Motor neuron (in vitro differentiated cells): ENCODE data around the gene ZNF524. TPM values are rescaled to one million over a fixed set of nuclear protein-coding genes. Genes with fewer than 3 reads are reported as not detected.
A peak's percentile ranks its signal among the peaks of the same experiment; 100 is the strongest.

ENCODE experiments used
- ATAC-seq, 8 experiments: fragments of 200-7000 bp; cut with Tn5 transposase; replicated peaks in 6 of 8; 2 replicates each; pipeline ENCODE4 v1.8.0; 2021; ENCODE audit warnings: mild to moderate bottlenecking in 8 of 8, moderate library complexity in 8 of 8
- H3K27ac ChIP-seq, 2 donors: fragments of 250-450 bp; sonication (Bioruptor Pico); 2 replicates each; pipeline ENCODE4 v1.9.0; 2021; ENCODE audit warnings: antibody characterized with exemption in 2 of 2, mild to moderate bottlenecking in 2 of 2, moderate library complexity in 1 of 2
- H3K4me1 ChIP-seq, 2 donors: fragments of 250-450 bp; sonication (Bioruptor Pico); replicated peaks in 1 of 2; 2 replicates each; pipeline ENCODE4 v1.6.1; 2021; ENCODE audit warnings: antibody characterized with exemption in 2 of 2, mild to moderate bottlenecking in 2 of 2, moderate library complexity in 1 of 2
- H3K4me3 ChIP-seq, 5 donors: fragments of 250-450 bp; sonication (Bioruptor Pico); 2 replicates each; pipeline ENCODE4 v1.9.0; 2021; ENCODE audit warnings: antibody characterized with exemption in 5 of 5, mild to moderate bottlenecking in 5 of 5, moderate library complexity in 4 of 5
- whole genome bisulfite sequencing, 10 experiments: fragments of 450-650 bp; shearing (Covaris generic); methylation state at CpG; one replicate each; pipeline ENCODE4 v1.0.0; 2022; 5-methylcytosine and 5-hydroxymethylcytosine counted together
- in situ Hi-C, 9 experiments: fragments of 400-800 bp; cut with MboI; loops; one replicate each; pipeline ENCODE4 v1.15.0; 2021; ENCODE audit warnings: low sequenced_read_pairs in 9 of 9, low pct_unique_long_range_greater_than_20kb in 2 of 9; ENCODE audit not compliant: unreplicated experiment in 9 of 9
- total RNA-seq, 8 experiments: library from RNA; unstranded; fragments of 300-600 nt; gene quantifications; 2 replicates each; pipeline versions ENCODE4 v1.2.3 to v1.2.4, GENCODE V29; 2022

ZNF524 gene
- total RNA-seq, 8 experiments from 2014 or later, result 3.7 to 12.3 (median 5.4) TPM

DNA sequence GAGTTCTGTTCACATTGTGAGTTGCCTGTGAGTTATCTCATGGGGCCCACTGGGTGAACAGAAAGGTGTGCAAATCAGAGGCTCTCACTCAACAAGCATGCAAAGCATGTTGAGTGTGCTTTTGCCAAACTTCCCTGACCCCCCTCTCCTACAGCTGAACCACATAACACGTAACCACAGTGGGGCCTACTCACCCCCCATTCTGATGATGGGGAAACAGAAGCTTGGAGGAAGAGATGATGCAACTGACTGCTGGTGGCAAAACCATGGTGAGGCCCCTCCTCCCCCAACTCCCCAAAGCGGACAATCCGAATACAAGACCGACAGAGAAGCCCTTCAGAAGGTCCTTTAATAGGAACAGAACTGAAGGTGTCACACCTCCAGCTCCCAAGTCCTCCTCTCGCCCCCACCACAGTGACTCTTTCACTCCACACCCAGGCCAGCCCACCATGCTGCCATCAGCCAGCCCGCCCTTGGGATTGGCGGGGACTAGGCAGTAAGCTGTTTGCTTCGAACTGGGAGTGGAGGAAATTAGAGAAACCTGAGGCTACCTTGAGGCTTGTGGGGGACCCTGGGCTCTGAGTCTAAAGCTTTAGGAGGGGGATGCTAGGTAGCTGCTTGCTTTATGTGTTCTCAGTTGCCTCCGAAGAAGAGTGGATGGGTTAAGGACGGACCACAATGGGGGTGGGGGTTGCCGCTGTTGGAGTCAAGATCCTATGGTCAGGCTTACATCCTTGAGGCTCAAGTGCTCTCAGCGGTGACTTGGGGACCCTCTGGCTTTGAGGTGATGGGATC is 20.5 kb downstream of the ZNF524 start:
- H3K4me1 ChIP-seq, result peaks cover 0 to 5% of the 10 kb centered on the region in 2 donors
- no peak overlapping the region for H3K27ac ChIP-seq
- H3K4me3 ChIP-seq, result no peak overlapping the region
- WGBS, 10 experiments, result 75 to 100% (median 95%) methylated on average over 1 to 10 of the region's 12 CpGs; no CpG with 5 or more reads in 3 of the 10 experiments
- in situ Hi-C loops, result loop anchor here in 2 of 9 experiments (10.0 kb wide), 1 partner anchor 106 kb away; no protein-coding TSS in a partner anchor
- ATAC-seq, result no peak

GRCh38 chr19:55621205-55621672 is 21.2 kb downstream of the ZNF524 start:
- Histone ChIP-seq H3K4me1 (peaks cover 0 to 5% of the 10 kb centered on the region in 2 donors), H3K4me3 (no peak overlapping the region), H3K27ac (no peak overlapping the region)
- no CpG with 5 or more reads among the region's 9 CpGs for WGBS, 10 experiments
- in situ Hi-C loops, result loop anchor here in 2 of 9 experiments (10.0 kb wide), 1 partner anchor 106 kb away; no protein-coding TSS in a partner anchor
- ATAC-seq, result no peak

DNA sequence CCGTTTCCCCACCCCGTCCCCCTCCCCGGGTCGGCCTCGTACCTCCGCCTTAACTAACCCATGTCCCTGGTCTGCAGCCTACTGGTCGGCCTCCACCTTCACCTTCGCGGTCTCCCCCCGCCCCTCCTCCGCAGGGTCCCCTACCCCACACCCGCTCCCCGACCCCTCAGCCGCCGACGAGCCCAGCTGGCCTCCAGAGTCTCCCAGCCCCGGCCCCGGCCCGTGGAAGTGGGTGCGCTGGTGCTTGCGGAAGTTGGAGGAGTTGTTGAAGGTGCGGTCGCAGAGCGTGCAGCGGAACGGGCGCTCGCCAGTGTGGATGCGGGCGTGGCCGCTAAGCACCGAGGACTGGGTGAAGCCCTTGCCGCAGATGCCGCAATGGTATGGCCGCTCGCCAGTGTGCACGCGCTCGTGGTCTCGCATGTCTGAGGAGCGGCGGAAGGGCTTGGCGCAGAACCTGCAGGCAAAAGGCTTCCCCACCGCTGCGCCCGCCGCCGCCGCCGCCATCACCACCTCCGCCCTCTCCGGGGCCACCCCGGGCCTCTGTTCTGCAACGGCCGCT is 21.7 kb downstream of the ZNF524 start:
- Histone ChIP-seq H3K4me1 (peaks cover 0 to 5% of the 10 kb centered on the region in 2 donors), H3K27ac (no peak overlapping the region), H3K4me3 (no peak overlapping the region)
- WGBS, 10 experiments, result 75% methylated on average over 8 of the region's 55 CpGs; no CpG with 5 or more reads in 9 of the 10 experiments
- ATAC-seq, result no peak
- in situ Hi-C loops, result loop anchor here in 2 of 9 experiments (10.0 kb wide), 1 partner anchor 107 kb away; no protein-coding TSS in a partner anchor

DNA sequence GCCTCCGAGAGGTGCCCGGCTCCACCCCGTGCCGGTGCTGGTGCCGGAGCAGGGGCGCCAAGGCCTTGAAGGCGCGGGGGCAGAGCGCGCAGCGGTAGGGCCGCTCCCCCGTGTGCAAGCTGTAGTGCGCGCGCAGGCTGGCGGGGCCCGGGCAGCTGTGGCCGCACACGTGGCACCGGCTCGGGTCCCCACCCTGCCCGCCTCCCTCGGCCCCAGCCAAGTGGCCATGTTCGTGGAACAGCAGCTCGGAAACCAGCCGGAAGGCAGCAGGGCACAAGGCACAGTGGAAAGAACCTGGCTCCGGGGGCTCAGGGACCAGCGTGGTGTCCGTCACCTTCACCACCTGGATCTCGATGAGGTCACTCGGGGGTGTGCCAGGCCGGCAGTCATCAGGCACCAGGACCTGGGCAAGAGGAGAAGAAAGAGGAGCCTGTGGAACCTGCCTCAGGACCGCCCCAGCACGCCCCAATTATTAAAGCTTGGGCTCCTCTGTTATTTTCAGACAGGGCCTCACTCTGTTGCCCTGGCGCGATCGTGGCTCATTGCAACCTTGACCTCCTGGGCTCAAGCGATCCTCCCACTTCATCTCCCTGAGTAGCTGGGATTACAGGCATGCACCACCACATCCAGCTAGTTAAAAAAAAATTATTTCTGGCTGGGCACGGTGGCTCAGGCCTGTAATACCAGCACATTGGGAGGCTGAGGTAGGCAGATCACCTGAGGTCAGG is 22.3 kb downstream of the ZNF524 start:
- WGBS, 10 experiments, result 45 to 100% (median 86%) methylated on average over 1 to 18 of the region's 40 CpGs; no CpG with 5 or more reads in 1 of the 10 experiments
- in situ Hi-C loops, result loop anchor here in 2 of 9 experiments (10.0 kb wide), 1 partner anchor 108 kb away; no protein-coding TSS in a partner anchor
- peaks cover 0 to 5% of the 10 kb centered on the region in 2 donors for H3K4me1 ChIP-seq
- H3K4me3 ChIP-seq, result no peak overlapping the region
- H3K27ac ChIP-seq, result no peak overlapping the region
- no peak for ATAC-seq

DNA sequence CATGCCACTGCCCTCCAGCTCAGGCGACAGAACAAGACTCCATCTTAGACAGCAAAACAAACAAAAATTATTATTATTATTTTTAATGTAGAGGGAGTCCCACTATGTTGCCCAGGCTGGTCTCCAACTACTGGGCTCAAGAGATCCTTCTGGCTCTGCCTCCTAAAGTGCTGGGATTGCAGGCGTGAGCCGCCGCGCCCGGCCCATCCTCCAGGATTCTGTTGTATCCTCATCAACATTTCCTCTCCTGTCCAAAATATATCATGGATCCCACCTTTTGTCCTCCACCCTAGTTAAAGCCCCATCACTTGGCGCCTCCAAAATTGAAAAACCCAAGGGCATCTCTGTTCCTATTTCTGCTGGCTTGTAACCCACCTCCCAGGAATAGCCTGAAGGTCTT is 23.0 kb downstream of the ZNF524 start:
- in situ Hi-C loops, result loop anchor here in 2 of 9 experiments (10.0 kb wide), 1 partner anchor 108 kb away; no protein-coding TSS in a partner anchor
- H3K4me3 ChIP-seq, result no peak overlapping the region
- WGBS, 10 experiments, result 67 to 100% (median 100%) methylated on average over 1 to 5 of the region's 7 CpGs; no CpG with 5 or more reads in 3 of the 10 experiments
- ATAC-seq, result no peak
- H3K4me1 ChIP-seq, result peaks cover 0 to 5% of the 10 kb centered on the region in 2 donors
- no peak overlapping the region for H3K27ac ChIP-seq

DNA sequence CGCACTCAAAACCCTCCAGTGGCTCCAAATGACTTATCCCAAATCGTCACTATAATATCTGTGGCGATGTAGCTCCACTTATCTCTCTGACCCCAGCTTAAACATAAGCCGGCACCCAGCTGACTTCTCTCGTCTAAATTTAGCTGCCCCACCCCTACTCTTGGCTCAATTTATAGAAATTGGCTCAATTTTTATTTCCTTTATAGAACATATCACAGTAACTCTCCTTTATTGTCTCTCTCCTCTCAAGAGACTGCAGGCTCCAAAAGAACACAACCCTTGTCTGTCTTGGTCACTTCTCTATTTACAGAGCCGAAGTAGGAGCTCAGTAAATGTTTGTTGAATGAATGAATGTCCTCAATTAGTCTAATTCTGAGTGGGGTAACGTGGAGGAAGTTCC is 23.5 kb downstream of the ZNF524 start:
- ATAC-seq, result no peak
- Histone ChIP-seq H3K27ac (peak overlapping the region; percentile 95 to 96), H3K4me3 (peak overlapping the region; percentile 44 to 67 (median 47)), H3K4me1 (peaks cover 0 to 5% of the 10 kb centered on the region in 2 donors)
- 62 to 100% (median 89%) methylated on average over 2 to 7 of the region's 7 CpGs for WGBS, 10 experiments
- in situ Hi-C loops, result loop anchor here in 2 of 9 experiments (10.0 kb wide), 1 partner anchor 109 kb away; no protein-coding TSS in a partner anchor

- WGBS, 10 experiments, result 0 to 8% (median 2%) methylated on average over 1 to 10 of the region's 56 CpGs; no CpG with 5 or more reads in 3 of the 10 experiments
- Histone ChIP-seq H3K4me1 (peaks cover 0 to 5% of the 10 kb centered on the region in 2 donors), H3K4me3 (peak within 1 kb of the TSS; percentile 44 to 67 (median 47)), H3K27ac (peak within 1 kb of the TSS; percentile 95 to 96)
- peak; percentile 84 to 92 (median 88) for ATAC-seq
- in situ Hi-C loops, result loop anchor here in 5 of 9 experiments (10.0 to 25.0 kb wide), 2 partner anchors 110 to 487 kb away; partner anchors contain the start of gene TNNT1 (in 3 of the 5)
Measured at GRCh38 chr19:55624109-55625003, 24.3 kb downstream of the ZNF524 start, which contains the start of gene ZNF784. Gene ZNF784 (minus strand): TSS chr19:55624566. CDS start chr19:55624561, 5 bp downstream.

DNA sequence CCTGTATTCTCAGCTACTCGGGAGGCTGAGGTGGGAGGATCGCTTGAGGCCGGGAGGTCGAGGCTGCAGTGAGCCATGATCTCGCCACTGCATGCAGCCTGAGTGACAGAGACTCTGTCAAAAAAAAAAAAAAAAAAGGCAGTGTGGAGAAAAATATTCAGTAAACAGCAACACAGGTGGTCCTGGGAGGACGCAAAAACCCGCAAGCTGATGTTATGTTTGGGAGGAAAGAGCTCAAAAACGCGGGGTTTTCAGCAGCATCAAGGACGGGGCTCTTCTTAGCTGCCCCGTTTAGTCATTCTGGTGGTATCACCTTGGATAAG is 24.9 kb downstream of the ZNF524 start:
- ATAC-seq, result no peak
- WGBS, 10 experiments, result 31 to 92% (median 61%) methylated on average over 1 to 11 of the region's 11 CpGs; no CpG with 5 or more reads in 1 of the 10 experiments
- Histone ChIP-seq H3K27ac (peak overlapping the region; percentile 95 to 96), H3K4me3 (peak overlapping the region; percentile 44 to 67 (median 47)), H3K4me1 (peaks cover 0 to 5% of the 10 kb centered on the region in 2 donors)
- in situ Hi-C loops, result loop anchor here in 5 of 9 experiments (10.0 to 25.0 kb wide), 2 partner anchors 110 to 488 kb away; partner anchors contain the start of gene TNNT1 (in 3 of the 5)

DNA sequence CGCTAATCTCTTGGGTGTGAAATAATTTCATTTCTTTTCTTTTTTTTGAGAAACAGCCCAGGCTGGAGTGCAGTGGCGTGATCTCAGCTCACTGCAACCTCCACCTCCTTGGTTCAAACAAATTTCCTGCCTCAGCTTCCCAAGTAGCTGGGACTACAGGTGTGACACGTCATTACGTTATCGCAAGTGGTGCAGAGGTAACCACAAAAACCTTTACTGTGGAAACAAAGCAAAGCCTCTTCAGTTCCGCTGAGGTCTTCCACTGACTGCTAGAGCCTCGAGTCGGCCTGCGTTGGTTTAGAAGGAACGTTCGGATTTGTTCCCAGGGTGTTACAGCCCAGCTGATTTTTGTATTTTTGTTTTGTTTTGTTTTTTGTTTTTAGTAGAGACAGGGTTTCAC is 26.3 kb downstream of the ZNF524 start:
- Histone ChIP-seq H3K4me1 (peaks cover 0 to 5% of the 10 kb centered on the region in 2 donors), H3K27ac (no peak overlapping the region), H3K4me3 (no peak overlapping the region)
- in situ Hi-C loops, result loop anchor here in 5 of 9 experiments (10.0 to 25.0 kb wide), 2 partner anchors 112 to 489 kb away; partner anchors contain the start of gene TNNT1 (in 3 of the 5)
- no peak for ATAC-seq
- 79 to 100% (median 89%) methylated on average over 1 to 10 of the region's 11 CpGs; no CpG with 5 or more reads in 1 of the 10 experiments for WGBS, 10 experiments

DNA sequence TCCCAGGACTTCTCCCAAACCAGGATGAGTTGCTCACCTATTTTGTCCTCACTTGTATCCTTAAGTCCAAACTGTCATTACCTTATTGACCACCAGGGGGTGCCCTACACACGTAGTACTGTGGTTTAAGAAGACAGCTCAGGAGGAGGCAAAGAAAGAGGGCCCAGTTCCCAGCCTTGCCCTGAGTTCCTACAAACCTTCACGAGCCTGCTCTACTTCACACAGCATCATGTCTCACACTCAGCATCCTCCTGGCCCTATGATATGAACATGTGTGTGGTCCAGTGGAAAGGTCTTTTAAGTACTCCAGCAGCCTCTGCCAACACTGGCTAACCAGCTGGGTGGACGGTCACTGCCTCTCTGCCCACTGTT is 32.4 kb downstream of the ZNF524 start:
- in situ Hi-C loops, result loop anchor here in 3 of 9 experiments (25.0 kb wide), 1 partner anchor 495 kb away; the partner anchor contains the start of gene TNNT1 (in 3 of the 3)
- H3K4me1 ChIP-seq, result peaks cover 7 to 13% of the 10 kb centered on the region in 2 donors
- 0 to 80% (median 41%) methylated on average over 1 to 2 of the region's 3 CpGs; no CpG with 5 or more reads in 4 of the 10 experiments for WGBS, 10 experiments
- H3K27ac ChIP-seq, result no peak overlapping the region
- no peak overlapping the region for H3K4me3 ChIP-seq
- ATAC-seq, result peak; percentile 15 to 50 (median 40)

- in situ Hi-C loops, result loop anchor here in 3 of 9 experiments (25.0 kb wide), 1 partner anchor 497 kb away; the partner anchor contains the start of gene TNNT1 (in 3 of the 3)
- 70 to 100% (median 98%) methylated on average over 1 to 7 of the region's 8 CpGs; no CpG with 5 or more reads in 1 of the 10 experiments for WGBS, 10 experiments
- no peak overlapping the region for H3K27ac ChIP-seq
- H3K4me3 ChIP-seq, result no peak overlapping the region
- peaks cover 7 to 13% of the 10 kb centered on the region in 2 donors for H3K4me1 ChIP-seq
- ATAC-seq, result no peak
Measured at GRCh38 chr19:55633861-55634260, 33.8 kb downstream of the ZNF524 start.
